BE2C (cell line): ENCODE data around the gene RNLS.

Experiments used
- DNase-seq: peaks from one replicate; pipeline ENCODE4 v3.0.0-alpha.2; 2020
- H3K27me3 ChIP-seq: fragments of 250-450 bp; sonication (Bioruptor Pico); 2 replicates; pipeline ENCODE4 v1.5.1; 2020; ENCODE audit warnings: mild to moderate bottlenecking
- H3K36me3 ChIP-seq: fragments of 250-450 bp; sonication (Bioruptor Pico); 2 replicates; pipeline ENCODE4 v1.5.1; 2020; ENCODE audit warnings: mild to moderate bottlenecking
- H3K4me1 ChIP-seq: fragments of 250-450 bp; sonication (Bioruptor Pico); 2 replicates; pipeline ENCODE4 v1.5.1; 2020
- H3K4me3 ChIP-seq: 2 replicates; pipeline ENCODE4 v1.5.1; 2011; ENCODE audit warnings: low read depth, low read length
- H3K9me3 ChIP-seq: fragments of 250-450 bp; sonication (Bioruptor Pico); 2 replicates; pipeline ENCODE4 v1.5.1; 2020
- CTCF ChIP-seq: IDR thresholded peaks from 2 replicates; pipeline ENCODE4 v1.5.1; 2012; ENCODE audit warnings: mild to moderate bottlenecking, low read depth, low read length

RNLS gene

GRCh38 chr10:88262591-88263234, 320.4 kb downstream of the RNLS start:
- H3K4me3 ChIP-seq = no peak overlapping the region
- H3K4me1 ChIP-seq = no peaks in the 10 kb centered on the region; the same call in 1 of the 2 replicates
- TF ChIP-seq CTCF = no peak
- H3K27me3 ChIP-seq = no peaks in the 10 kb centered on the region
- H3K36me3 ChIP-seq = no peaks in the 10 kb centered on the region
- no peak for DNase-seq
- H3K9me3 ChIP-seq = no peaks in the 10 kb centered on the region

- peaks cover 7% of the 10 kb centered on the region for H3K4me1 ChIP-seq
- no peaks in the 10 kb centered on the region for H3K36me3 ChIP-seq
- TF ChIP-seq CTCF = no peak
- H3K9me3 ChIP-seq = no peaks in the 10 kb centered on the region
- no peak for DNase-seq
- H3K27me3 ChIP-seq = no peaks in the 10 kb centered on the region
- H3K4me3 ChIP-seq = no peak overlapping the region
Observed at GRCh38 chr10:88261152-88261551, 322.0 kb downstream of the RNLS start.

GRCh38 chr10:88260329-88261051, 322.6 kb downstream of the RNLS start:
- H3K9me3 ChIP-seq = no peaks in the 10 kb centered on the region
- DNase-seq = no peak
- peaks cover 7% of the 10 kb centered on the region for H3K4me1 ChIP-seq
- H3K27me3 ChIP-seq = no peaks in the 10 kb centered on the region
- H3K36me3 ChIP-seq = no peaks in the 10 kb centered on the region
- no peak for TF ChIP-seq CTCF
- H3K4me3 ChIP-seq = no peak overlapping the region

GRCh38 chr10:88259381-88259780, 323.7 kb downstream of the RNLS start:
- H3K4me1 ChIP-seq = peaks cover 8% of the 10 kb centered on the region
- H3K9me3 ChIP-seq = no peaks in the 10 kb centered on the region
- no peak for DNase-seq
- H3K4me3 ChIP-seq = no peak overlapping the region
- no peaks in the 10 kb centered on the region for H3K36me3 ChIP-seq
- no peaks in the 10 kb centered on the region for H3K27me3 ChIP-seq
- TF ChIP-seq CTCF = no peak

GRCh38 chr10:88256886-88257285, 326.2 kb downstream of the RNLS start:
- Histone ChIP-seq H3K36me3 (no peaks in the 10 kb centered on the region), H3K4me1 (peaks cover 18% of the 10 kb centered on the region), H3K4me3 (no peak overlapping the region), H3K27me3 (no peaks in the 10 kb centered on the region), H3K9me3 (no peaks in the 10 kb centered on the region)
- no peak for TF ChIP-seq CTCF
- DNase-seq = no peak

GRCh38 chr10:88256013-88256680, 327.0 kb downstream of the RNLS start:
- no peak for DNase-seq
- Histone ChIP-seq H3K4me3 (no peak overlapping the region), H3K27me3 (no peaks in the 10 kb centered on the region), H3K4me1 (peaks cover 18% of the 10 kb centered on the region), H3K36me3 (no peaks in the 10 kb centered on the region), H3K9me3 (no peaks in the 10 kb centered on the region)
- no peak for TF ChIP-seq CTCF
